ENCODE results near the gene PACRG. TPM values are rescaled to one million over a fixed set of nuclear protein-coding genes. Genes with fewer than 3 reads are reported as not detected.

PACRG gene
- total RNA-seq, 1 experiment from 2014 or later: 0.59 TPM

DNA sequence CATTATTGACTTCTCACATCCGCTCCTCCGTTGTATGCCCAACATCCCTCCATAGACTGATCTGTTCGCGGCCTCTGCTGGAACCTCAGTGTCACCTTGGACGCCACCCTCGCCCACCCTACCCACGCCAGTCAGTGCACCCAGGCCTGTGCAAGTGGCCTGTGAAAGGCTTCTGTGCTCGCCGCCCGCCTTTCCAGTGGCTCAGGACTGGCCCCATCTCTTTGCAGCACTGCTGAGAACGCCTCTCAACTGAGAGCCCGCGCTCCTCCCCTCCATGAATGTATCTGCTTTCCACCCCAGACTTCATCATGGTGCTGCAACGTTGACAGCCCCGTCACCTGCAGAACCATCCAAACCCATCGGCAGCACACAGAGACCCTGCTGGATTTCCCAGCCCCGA is 459.4 kb downstream of the PACRG start:
- in situ Hi-C loops (cut with HindIII; ENCODE audit: low pct_unique_long_range_greater_than_20kb, low sequenced_read_pairs) (no loop called here), intact Hi-C loops (cut with micrococcal nuclease; ENCODE audit: unreplicated experiment) (loop anchor here (10.0 kb wide), 2 partner anchors 138 to 768 kb away; no protein-coding TSS in a partner anchor)
- DNase-seq (ENCODE audit: low read depth, low spot score): no peak
- Histone ChIP-seq H3K4me1 (ENCODE audit: control insufficient read depth, insufficient read depth, low read length) (no peaks in the 10 kb centered on the region), H3K27ac (ENCODE audit: low read length) (no peak overlapping the region), H3K36me3 (ENCODE audit: control insufficient read depth, insufficient read depth, low read length) (no peaks in the 10 kb centered on the region), H3K9me3 (ENCODE audit: control insufficient read depth, insufficient read depth, low read depth, low read length) (no peaks in the 10 kb centered on the region), H3K4me3 (ENCODE audit: low read depth in 2 of 2, low read length in 2 of 2) (no peak overlapping the region), H3K27me3 (ENCODE audit: control insufficient read depth, insufficient read depth, low read length) (no peaks in the 10 kb centered on the region)
- BruUV-seq (replicated peaks): no TSS peak
- TF ChIP-seq, protein P1, sequence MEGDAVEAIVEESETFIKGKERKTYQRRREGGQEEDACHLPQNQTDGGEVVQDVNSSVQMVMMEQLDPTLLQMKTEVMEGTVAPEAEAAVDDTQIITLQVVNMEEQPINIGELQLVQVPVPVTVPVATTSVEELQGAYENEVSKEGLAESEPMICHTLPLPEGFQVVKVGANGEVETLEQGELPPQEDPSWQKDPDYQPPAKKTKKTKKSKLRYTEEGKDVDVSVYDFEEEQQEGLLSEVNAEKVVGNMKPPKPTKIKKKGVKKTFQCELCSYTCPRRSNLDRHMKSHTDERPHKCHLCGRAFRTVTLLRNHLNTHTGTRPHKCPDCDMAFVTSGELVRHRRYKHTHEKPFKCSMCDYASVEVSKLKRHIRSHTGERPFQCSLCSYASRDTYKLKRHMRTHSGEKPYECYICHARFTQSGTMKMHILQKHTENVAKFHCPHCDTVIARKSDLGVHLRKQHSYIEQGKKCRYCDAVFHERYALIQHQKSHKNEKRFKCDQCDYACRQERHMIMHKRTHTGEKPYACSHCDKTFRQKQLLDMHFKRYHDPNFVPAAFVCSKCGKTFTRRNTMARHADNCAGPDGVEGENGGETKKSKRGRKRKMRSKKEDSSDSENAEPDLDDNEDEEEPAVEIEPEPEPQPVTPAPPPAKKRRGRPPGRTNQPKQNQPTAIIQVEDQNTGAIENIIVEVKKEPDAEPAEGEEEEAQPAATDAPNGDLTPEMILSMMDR (IDR thresholded peaks at IDR 0.05): no peak
- TF ChIP-seq, protein P2, sequence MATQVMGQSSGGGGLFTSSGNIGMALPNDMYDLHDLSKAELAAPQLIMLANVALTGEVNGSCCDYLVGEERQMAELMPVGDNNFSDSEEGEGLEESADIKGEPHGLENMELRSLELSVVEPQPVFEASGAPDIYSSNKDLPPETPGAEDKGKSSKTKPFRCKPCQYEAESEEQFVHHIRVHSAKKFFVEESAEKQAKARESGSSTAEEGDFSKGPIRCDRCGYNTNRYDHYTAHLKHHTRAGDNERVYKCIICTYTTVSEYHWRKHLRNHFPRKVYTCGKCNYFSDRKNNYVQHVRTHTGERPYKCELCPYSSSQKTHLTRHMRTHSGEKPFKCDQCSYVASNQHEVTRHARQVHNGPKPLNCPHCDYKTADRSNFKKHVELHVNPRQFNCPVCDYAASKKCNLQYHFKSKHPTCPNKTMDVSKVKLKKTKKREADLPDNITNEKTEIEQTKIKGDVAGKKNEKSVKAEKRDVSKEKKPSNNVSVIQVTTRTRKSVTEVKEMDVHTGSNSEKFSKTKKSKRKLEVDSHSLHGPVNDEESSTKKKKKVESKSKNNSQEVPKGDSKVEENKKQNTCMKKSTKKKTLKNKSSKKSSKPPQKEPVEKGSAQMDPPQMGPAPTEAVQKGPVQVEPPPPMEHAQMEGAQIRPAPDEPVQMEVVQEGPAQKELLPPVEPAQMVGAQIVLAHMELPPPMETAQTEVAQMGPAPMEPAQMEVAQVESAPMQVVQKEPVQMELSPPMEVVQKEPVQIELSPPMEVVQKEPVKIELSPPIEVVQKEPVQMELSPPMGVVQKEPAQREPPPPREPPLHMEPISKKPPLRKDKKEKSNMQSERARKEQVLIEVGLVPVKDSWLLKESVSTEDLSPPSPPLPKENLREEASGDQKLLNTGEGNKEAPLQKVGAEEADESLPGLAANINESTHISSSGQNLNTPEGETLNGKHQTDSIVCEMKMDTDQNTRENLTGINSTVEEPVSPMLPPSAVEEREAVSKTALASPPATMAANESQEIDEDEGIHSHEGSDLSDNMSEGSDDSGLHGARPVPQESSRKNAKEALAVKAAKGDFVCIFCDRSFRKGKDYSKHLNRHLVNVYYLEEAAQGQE (IDR thresholded peaks at IDR 0.05; ENCODE audit: insufficient read depth in 1 of 2, low read depth in 2 of 2, low read length in 1 of 2): no peak
- no peak for TF ChIP-seq TCF7L2 (IDR thresholded peaks at IDR 0.05; ENCODE audit: low read depth, low read length)
- TF ChIP-seq SIN3A (IDR thresholded peaks at IDR 0.05; ENCODE audit: borderline replicate concordance, insufficient read depth, low read depth, low read length): no peak
- no peak for TF ChIP-seq POLR2AphosphoS5 (IDR thresholded peaks at IDR 0.05; ENCODE audit: low read depth, low read length)
- CTCF ChIA-PET: no interaction called here
- POLR2A ChIA-PET: no interaction called here
- no peak for ATAC-seq

DNA sequence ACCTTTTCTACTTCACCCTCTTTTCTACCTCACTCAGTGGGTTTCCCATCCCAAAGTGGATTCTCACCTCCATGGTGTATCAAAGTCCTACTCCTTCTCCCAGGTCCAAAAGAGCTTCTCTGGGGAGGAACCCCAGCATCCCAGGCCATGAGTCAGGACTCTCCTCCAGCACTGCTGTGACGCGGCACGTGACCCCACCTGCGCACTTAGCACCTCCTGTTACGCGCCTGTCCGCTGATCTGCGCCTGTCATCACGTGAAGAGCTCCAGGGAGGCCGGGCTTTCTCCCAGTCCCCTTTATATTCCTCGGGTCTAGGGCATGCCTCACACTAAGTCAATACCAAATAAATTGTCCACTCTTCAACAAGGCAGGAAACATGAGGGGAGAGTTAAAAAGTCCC is 459.8 kb downstream of the PACRG start:
- H3K4me1 ChIP-seq (ENCODE audit: control insufficient read depth, insufficient read depth, low read length): no peaks in the 10 kb centered on the region
- H3K36me3 ChIP-seq (ENCODE audit: control insufficient read depth, insufficient read depth, low read length): no peaks in the 10 kb centered on the region
- no peaks in the 10 kb centered on the region for H3K9me3 ChIP-seq (ENCODE audit: control insufficient read depth, insufficient read depth, low read depth, low read length)
- DNase-seq (ENCODE audit: low read depth, low spot score) (no peak), ATAC-seq (no peak)
- no peaks in the 10 kb centered on the region for H3K27me3 ChIP-seq (ENCODE audit: control insufficient read depth, insufficient read depth, low read length)
- POLR2A ChIA-PET: no interaction called here
- H3K4me3 ChIP-seq (ENCODE audit: low read depth in 2 of 2, low read length in 2 of 2): no peak overlapping the region
- BruUV-seq (replicated peaks): no TSS peak
- TF ChIP-seq POLR2AphosphoS5 (IDR thresholded peaks at IDR 0.05; ENCODE audit: low read depth, low read length) (no peak), TCF7L2 (IDR thresholded peaks at IDR 0.05; ENCODE audit: low read depth, low read length) (no peak), SIN3A (IDR thresholded peaks at IDR 0.05; ENCODE audit: borderline replicate concordance, insufficient read depth, low read depth, low read length) (no peak)
- TF ChIP-seq, protein P1 (IDR thresholded peaks at IDR 0.05): no peak
- TF ChIP-seq, protein P2 (IDR thresholded peaks at IDR 0.05; ENCODE audit: insufficient read depth in 1 of 2, low read depth in 2 of 2, low read length in 1 of 2): no peak
- intact Hi-C loops (cut with micrococcal nuclease; ENCODE audit: unreplicated experiment) (loop anchor here (10.0 kb wide), 2 partner anchors 137 to 767 kb away; no protein-coding TSS in a partner anchor), in situ Hi-C loops (cut with HindIII; ENCODE audit: low pct_unique_long_range_greater_than_20kb, low sequenced_read_pairs) (no loop called here)
- CTCF ChIA-PET: no interaction called here
- no peak overlapping the region for H3K27ac ChIP-seq (ENCODE audit: low read length)
